HepG2 (cell line): ENCODE data around the gene TPM1. TPM values are rescaled to one million over a fixed set of nuclear protein-coding genes. Genes with fewer than 3 reads are reported as not detected.
A peak's percentile ranks its signal among the peaks of the same experiment; 100 is the strongest.

ENCODE experiments used
- HNF1A ChIP-seq, 2 experiments: sonication (generic) in 1 of 2; formaldehyde crosslinking in 1 of 2; IDR thresholded peaks; 2 replicates each; pipeline versions ENCODE4 v1.4.0 to v1.6.1; 2016 to 2020; ENCODE audit warnings: borderline replicate concordance in 1 of 2, low read depth in 1 of 2, mild to moderate bottlenecking in 1 of 2, missing genetic modification reagents in 1 of 2
- KDM5B ChIP-seq: sonication (generic); formaldehyde crosslinking; IDR thresholded peaks from 2 replicates; pipeline ENCODE4 v1.4.0; 2020; ENCODE audit warnings: missing genetic modification reagents, mild to moderate bottlenecking, borderline replicate concordance
- MEIS1 ChIP-seq: sonication (generic); formaldehyde crosslinking; IDR thresholded peaks from 2 replicates; pipeline ENCODE4 v1.9.0; 2021; ENCODE audit warnings: mild to moderate bottlenecking, missing genetic modification reagents, moderate library complexity, borderline replicate concordance
- MXD4 ChIP-seq: IDR thresholded peaks from 2 replicates; pipeline ENCODE4 v1.6.1; 2016; ENCODE audit warnings: mild to moderate bottlenecking, missing biosample characterization, missing genetic modification reagents
- NPAS2 ChIP-seq: sonication (generic); formaldehyde crosslinking; IDR thresholded peaks from 2 replicates; pipeline ENCODE4 v1.8.0; 2022; ENCODE audit warnings: mild to moderate bottlenecking, missing genetic modification reagents, borderline replicate concordance
- RAD51 ChIP-seq: fragments of 450-650 bp; IDR thresholded peaks from 2 replicates; pipeline ENCODE4 v1.6.1; 2016; ENCODE audit warnings: borderline replicate concordance
- SRSF4 ChIP-seq: fragments of 200-400 bp; formaldehyde crosslinking; IDR thresholded peaks from one replicate; pipeline ENCODE4 v1.6.1; 2018; ENCODE audit warnings: mild to moderate bottlenecking, low read depth, low read length, moderate library complexity; ENCODE audit not compliant: poor library complexity, severe bottlenecking
- THAP9 ChIP-seq: sonication (generic); formaldehyde crosslinking; IDR thresholded peaks from 2 replicates; pipeline ENCODE4; 2020; ENCODE audit warnings: missing genetic modification reagents, mild to moderate bottlenecking, borderline replicate concordance
- ZNF281 ChIP-seq: sonication (generic); formaldehyde crosslinking; IDR thresholded peaks from 2 replicates; pipeline ENCODE4 v1.4.0; 2020; ENCODE audit warnings: missing genetic modification reagents, borderline replicate concordance
- polyA plus RNA-seq, 8 experiments: library from polyadenylated mRNA; depleted of rRNA in 3 of 8; stranded (reverse) in 7 of 8; unstranded in 1 of 8; fragments of >200 nt; fragmentation: Illumina TruSeq in 4 of 8; extraction: Trizol in 4 of 8; gene quantifications; 2 replicates each; pipeline versions ENCODE4 v1.2.1 to v1.2.3, GENCODE V29; 2011 to 2016; ENCODE audit warnings: low read depth in 4 of 8, missing spikeins in 1 of 8, mixed read lengths in 1 of 8; ENCODE audit not compliant: insufficient read depth in 1 of 8
- total RNA-seq, 5 experiments: library from RNA; depleted of rRNA; stranded (reverse); fragments of >200 nt; fragmentation: Illumina TruSeq; extraction: Trizol; gene quantifications; 2 replicates each; pipeline ENCODE4 v1.2.3, GENCODE V29; 2016; ENCODE audit warnings: low read depth in 1 of 5
- TF ChIP-seq, protein P1 (sequence below): sonication (generic); formaldehyde crosslinking; IDR thresholded peaks from 2 replicates; pipeline ENCODE4 v1.8.0; 2023; ENCODE audit warnings: mild to moderate bottlenecking, missing genetic modification reagents
- TF ChIP-seq, protein P2 (sequence below): sonication (generic); formaldehyde crosslinking; IDR thresholded peaks from 2 replicates; pipeline ENCODE4 v1.8.0; 2022; ENCODE audit warnings: mild to moderate bottlenecking, missing genetic modification reagents; ENCODE audit not compliant: insufficient replicate concordance
- TF ChIP-seq, protein P3 (sequence below): sonication (generic); formaldehyde crosslinking; IDR thresholded peaks from 2 replicates; pipeline ENCODE4 v1.4.0; 2020; ENCODE audit warnings: missing genetic modification reagents

Gene TPM1
- total and polyA plus RNA-seq, 2 of the 13 experiments (the other 11 are each of a cell fraction or from before 2014, with no cell fraction given), result 98.9 to 109 TPM

DNA sequence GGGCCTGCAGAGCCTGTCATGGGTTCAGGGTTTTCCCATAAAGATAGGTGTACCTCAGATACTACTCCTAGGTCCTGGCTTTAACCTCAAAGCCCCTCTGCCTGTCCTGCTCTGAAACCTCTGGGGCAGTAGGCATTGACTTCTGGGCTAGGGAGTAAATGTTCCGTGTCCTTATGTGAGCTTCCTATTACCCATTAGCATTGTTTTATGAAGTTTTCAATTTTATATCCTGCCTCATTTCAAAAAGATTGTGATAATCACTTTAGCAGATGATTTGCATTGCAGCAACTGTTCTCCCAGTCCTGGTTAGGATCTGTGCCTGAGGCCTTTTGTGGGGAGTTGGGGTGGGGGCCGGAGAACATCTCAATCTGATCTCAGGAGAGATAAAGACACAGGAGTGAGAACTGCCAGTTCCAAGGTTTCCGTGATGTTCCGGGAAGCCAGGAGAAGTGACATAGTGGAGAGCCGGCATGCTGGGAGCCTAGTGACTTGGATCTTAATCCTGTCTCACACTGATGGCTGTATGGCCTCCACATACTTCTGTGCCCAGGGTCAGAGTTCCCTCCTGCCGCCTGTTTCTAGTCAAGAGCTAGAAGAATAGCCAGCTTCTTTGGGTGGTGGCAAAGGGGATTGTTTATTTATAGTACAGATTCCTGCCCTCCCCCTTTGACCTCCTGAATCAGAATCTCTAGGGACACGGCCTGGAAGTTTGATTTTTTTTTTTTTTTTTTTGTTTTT lies 10.6 kb downstream of the TPM1 start (continued):
- TF ChIP-seq ZNF281 (peak; percentile 23; the same call in 1 of the 2 replicates), THAP9 (CRISPR knock-in tag) (no peak), MEIS1 (no peak), KDM5B (0 out of 2 replicates have a peak, but pooled peaks have one; percentile 31), RAD51 (no peak), SRSF4 (no peak), MXD4 (CRISPR knock-in tag) (no peak), HNF1A (IDR thresholded peaks at IDR 0.05; ENCODE audit: low read depth) (no peak), HNF1A (CRISPR knock-in tag; IDR thresholded peaks at IDR 0.05; ENCODE audit: borderline replicate concordance) (no peak; the same call in 1 of the 2 replicates), NPAS2 (CRISPR knock-in tag) (no peak)
- TF ChIP-seq, protein P1, sequence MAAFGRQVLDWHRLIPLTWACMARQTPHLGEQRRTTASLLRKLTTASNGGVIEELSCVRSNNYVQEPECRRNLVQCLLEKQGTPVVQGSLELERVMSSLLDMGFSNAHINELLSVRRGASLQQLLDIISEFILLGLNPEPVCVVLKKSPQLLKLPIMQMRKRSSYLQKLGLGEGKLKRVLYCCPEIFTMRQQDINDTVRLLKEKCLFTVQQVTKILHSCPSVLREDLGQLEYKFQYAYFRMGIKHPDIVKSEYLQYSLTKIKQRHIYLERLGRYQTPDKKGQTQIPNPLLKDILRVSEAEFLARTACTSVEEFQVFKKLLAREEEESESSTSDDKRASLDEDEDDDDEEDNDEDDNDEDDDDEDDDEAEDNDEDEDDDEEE (CRISPR knock-in tag), result no peak
- TF ChIP-seq, protein P2, sequence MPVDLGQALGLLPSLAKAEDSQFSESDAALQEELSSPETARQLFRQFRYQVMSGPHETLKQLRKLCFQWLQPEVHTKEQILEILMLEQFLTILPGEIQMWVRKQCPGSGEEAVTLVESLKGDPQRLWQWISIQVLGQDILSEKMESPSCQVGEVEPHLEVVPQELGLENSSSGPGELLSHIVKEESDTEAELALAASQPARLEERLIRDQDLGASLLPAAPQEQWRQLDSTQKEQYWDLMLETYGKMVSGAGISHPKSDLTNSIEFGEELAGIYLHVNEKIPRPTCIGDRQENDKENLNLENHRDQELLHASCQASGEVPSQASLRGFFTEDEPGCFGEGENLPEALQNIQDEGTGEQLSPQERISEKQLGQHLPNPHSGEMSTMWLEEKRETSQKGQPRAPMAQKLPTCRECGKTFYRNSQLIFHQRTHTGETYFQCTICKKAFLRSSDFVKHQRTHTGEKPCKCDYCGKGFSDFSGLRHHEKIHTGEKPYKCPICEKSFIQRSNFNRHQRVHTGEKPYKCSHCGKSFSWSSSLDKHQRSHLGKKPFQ (CRISPR knock-in tag), result no peak
- TF ChIP-seq, protein P3, sequence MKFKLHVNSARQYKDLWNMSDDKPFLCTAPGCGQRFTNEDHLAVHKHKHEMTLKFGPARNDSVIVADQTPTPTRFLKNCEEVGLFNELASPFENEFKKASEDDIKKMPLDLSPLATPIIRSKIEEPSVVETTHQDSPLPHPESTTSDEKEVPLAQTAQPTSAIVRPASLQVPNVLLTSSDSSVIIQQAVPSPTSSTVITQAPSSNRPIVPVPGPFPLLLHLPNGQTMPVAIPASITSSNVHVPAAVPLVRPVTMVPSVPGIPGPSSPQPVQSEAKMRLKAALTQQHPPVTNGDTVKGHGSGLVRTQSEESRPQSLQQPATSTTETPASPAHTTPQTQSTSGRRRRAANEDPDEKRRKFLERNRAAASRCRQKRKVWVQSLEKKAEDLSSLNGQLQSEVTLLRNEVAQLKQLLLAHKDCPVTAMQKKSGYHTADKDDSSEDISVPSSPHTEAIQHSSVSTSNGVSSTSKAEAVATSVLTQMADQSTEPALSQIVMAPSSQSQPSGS (CRISPR knock-in tag), result no peak
